Right renal pelvis (tissue), 4 donors: ENCODE measurements around the gene SNAP25. TPM values are rescaled to one million over a fixed set of nuclear protein-coding genes. Genes with fewer than 3 reads are reported as not detected.

Experiments used
- polyA plus RNA-seq, 4 donors: library from polyadenylated mRNA; unstranded; fragments of 120-200 nt; gene quantifications; one replicate each; pipeline ENCODE4 v1.2.1, GENCODE V29; 2013; ENCODE audit not compliant: insufficient read length in 4 of 4

SNAP25 gene
- polyA plus RNA-seq, 4 donors: 6.2 to 7.4 (median 6.7) TPM

Other genes starting within 250 kb of the SNAP25 start
- 10 to 100 TPM in 1 of 4 donors, 1 to 10 TPM in 3; 7.6 to 10.3 (median 8.7) TPM for gene ANKEF1, start 183.8 kb upstream of the SNAP25 start, polyA plus RNA-seq
- 10 to 100 TPM; 32.0 to 40.4 (median 38.6) TPM for gene MKKS, start 215.4 kb downstream of the SNAP25 start, polyA plus RNA-seq
- gene SLX4IP, start 216.5 kb downstream of the SNAP25 start, polyA plus RNA-seq: 1 to 10 TPM; 6.8 to 9.5 (median 7.2) TPM